GM21528 (cell line): ENCODE results near the gene OMD.
A peak's percentile ranks its signal among the peaks of the same experiment; 100 is the strongest.
"Not testable (repeated sequence)": the region's sequence is repeated elsewhere in the genome, so short reads cannot be mapped to it uniquely, and the experiment has no call there.

Experiments
- ATAC-seq: cut with Tn5 transposase; IDR thresholded peaks from one replicate; pipeline ENCODE4 v1.9.1; 2021; ENCODE audit warnings: mild to moderate bottlenecking, moderate library complexity; ENCODE audit not compliant: unreplicated experiment, low FRiP score

OMD gene

GRCh38 chr9:92414566-92414965, 9.7 kb downstream of the OMD start:
- no peak for ATAC-seq

- not testable (repeated sequence) for ATAC-seq
These were observed 13.1 kb downstream of the OMD start for GRCh38 chr9:92411157-92411556.

DNA sequence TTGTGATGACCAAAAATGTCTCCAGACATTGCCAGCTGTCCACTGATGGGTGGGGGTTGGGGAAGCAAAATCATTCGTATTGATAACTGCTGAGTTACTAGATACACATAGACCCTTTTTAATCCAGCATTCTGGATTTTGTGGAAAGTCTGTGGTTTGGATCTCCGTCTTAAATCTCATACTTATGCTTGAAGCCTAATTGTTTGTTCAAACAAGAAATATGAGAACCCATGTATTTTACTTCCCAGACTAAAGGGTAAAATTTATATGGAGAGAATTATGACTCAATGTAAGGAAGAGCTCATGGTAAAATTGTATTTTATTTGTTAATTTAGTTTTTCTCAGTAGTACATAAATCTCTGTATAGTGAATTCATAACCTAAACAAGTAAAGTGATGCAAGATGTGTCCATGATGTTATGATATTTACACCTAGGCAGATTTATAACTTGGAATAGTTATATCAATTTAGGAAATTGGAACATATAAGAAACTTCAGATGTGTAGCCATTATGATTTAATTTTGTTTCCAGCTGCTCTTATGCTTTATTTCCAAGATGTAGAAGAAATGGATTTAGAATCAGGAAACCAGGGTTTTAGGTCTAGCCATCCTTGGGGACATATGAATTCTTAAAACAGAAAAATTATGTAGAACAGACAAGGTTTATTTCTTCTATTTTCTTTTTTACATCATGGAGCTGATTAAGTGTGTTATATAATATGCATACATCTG, 15.4 kb downstream of the OMD start:
- no peak for ATAC-seq

- ATAC-seq, result no peak
These were observed 16.5 kb downstream of the OMD start for GRCh38 chr9:92407818-92408217.

- ATAC-seq, result peak; percentile 68
These were observed 17.8 kb downstream of the OMD start for GRCh38 chr9:92406477-92406876.

DNA sequence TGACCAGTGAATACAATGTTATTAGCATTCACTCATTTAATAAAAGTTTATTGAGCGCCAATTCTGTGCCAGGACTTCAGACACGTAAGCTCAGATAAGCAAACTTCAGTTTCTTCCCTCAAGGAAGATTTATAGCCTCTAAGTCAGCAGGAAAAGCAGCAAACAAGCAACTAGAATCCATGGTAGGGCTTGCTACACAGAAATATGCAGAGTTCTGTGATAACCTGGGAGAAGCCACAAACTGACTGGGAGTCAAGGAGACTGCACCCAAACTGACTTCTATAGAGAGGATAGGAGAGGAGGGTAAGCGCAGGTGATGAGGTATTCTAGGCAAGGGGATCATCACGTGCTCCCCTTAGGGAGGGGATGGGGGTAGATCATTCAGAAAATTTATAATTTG, 18.5 kb downstream of the OMD start:
- no peak for ATAC-seq

GRCh38 chr9:92404042-92404836, 20.0 kb downstream of the OMD start, which contains the start of gene OGN:
Gene OGN, minus strand, starts transcription at chr9:92404578. Its CDS starts 1,171 bp downstream, at chr9:92403407.
- ATAC-seq, result no peak

GRCh38 chr9:92402826-92403745, 21.2 kb downstream of the OMD start:
- ATAC-seq, result no peak

DNA sequence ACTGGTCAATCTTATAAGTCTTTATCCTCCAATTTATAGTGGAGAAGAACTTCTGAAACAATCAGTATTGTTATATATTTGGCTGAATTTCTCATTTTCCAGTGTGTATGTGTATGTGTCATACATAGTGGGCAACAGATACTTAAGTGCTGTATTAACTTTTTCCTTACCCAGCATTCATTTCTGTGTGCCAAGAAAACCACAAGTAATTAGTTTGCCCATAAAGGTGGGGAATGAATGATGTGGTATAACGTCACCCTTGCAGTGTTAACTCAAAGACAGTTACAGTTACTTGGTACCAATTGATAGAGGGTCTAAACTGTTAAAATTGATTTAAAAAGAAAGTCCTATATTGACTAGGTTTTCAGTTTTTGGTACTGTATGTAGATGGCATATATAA, 21.9 kb downstream of the OMD start:
- ATAC-seq, result no peak

DNA sequence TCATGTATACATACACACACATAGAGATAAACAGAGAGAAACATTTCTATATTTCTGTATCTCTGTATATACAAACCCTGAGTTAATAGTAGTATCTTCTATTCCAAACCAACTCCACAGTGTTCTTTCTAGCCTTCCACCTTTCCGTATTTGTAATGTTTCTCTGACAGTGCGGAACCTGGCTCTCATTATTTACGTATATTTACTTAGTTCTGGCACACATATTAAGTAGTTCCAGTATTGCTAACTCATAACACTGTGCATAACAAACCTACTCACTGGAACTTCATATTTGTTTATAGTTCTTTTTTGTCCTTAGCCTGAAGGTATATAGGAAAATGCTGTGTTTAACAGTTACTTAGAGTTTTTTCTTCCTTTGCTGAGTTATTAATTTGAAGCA, 26.4 kb downstream of the OMD start:
- ATAC-seq, result no peak

DNA sequence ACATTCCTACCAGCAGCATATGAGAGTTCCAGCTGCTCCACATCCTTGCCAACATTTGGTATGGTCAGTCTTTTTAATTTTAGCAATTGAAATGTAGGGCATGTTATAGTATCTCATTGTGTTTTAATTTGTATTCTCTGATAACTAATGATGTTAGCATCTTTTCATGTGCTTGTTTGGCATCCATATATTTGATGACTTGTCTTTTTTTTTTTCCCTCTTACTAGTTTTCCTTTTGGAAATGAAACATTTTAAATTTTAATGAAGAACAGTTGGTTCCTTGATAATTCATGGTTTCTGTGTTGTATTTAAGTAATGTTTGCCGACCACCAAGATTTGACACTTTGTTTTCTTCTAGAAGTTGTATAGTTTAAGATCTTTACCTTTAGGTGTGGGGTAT, 28.7 kb downstream of the OMD start:
- no peak for ATAC-seq

- ATAC-seq, result no peak
These were observed 30.6 kb downstream of the OMD start for GRCh38 chr9:92393686-92394085.

DNA sequence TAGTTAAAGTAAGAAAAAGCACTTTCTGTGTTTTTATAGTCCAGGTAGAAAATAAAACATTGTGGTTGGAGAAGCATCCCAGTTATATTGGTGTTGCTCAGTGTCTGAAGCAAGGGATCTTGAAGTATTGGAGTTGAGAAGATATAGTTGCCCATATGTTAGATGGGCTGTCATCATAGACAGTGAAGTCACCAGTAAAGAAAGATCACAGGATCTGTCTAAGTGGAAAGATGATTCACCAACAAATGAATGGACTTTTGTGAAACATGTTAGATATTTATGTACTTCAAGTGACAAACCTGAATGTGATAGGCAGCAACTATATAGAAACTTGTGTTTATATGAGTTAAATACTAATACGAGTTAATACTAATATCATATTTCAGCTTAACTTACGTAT, 31.6 kb downstream of the OMD start:
- ATAC-seq, result no peak

DNA sequence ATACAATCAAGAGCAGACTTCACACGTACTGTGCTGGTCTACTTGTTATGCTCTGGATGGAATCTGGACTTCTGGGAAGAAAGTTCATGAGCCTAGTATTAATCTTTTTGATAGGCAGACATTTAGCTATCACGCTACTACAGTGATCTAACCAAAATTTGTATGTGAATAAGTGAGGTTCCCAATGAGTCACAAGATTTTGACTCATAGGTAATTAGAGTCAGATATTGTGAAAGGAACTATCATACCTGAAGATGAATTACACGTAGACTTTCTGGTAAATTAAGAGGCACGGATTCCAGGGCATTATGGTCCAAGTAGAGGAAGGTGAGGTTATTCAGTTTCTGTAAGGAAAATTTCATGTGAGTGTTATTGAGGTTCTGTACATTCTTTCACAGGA, 38.3 kb downstream of the OMD start:
- no peak for ATAC-seq

GRCh38 chr9:92385477-92385876, 38.8 kb downstream of the OMD start:
- no peak for ATAC-seq

GRCh38 chr9:92385001-92385400, 39.3 kb downstream of the OMD start:
- ATAC-seq, result no peak

GRCh38 chr9:92384375-92384774, 39.9 kb downstream of the OMD start:
- ATAC-seq, result no peak

DNA sequence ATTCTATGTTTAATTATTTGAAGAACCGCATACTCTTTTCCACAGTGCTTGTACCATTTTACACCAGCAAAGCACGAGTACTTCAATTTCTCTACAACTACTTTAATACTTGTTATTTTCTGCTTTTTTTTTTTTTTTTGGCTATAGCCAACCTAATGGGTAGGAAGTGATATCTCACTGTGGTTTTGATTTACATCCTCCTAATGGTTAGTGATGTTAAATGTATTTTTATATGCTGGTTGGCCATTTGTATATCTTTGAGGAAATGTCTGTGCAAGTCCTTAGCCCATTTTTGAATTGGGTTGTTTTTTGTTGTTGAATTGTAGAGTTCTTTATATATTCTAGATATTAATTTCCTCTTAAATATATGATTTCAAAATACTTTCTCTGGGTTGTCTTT, 42.5 kb downstream of the OMD start:
- no peak for ATAC-seq

DNA sequence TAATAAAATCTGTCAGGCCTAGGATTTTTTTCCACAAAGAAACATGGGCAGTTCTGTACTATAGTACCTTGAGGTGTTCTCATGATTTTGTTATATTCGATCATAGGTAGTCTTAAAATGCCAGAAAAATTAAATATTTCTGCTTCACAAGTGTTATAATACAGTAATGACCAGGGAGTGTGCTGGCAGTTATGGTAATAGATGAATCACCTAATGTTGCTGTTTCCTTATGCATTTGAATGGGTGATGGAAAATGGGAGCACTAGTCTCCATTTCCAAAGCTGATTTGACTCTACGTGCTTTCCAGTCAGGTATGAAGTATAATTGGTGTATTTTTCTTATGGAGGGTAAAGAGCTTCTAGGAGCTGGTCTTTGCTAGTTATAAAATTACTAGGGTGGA, 43.7 kb downstream of the OMD start:
- ATAC-seq, result no peak

- no peak for ATAC-seq
These were observed 45.3 kb downstream of the OMD start for GRCh38 chr9:92378865-92379560.
